Measurements from ENCODE around the gene TNS4. TPM values are rescaled to one million over a fixed set of nuclear protein-coding genes. Genes with fewer than 3 reads are reported as not detected.

The TNS4 gene
- polyA plus RNA-seq, 1 experiment = 0.07 TPM

DNA sequence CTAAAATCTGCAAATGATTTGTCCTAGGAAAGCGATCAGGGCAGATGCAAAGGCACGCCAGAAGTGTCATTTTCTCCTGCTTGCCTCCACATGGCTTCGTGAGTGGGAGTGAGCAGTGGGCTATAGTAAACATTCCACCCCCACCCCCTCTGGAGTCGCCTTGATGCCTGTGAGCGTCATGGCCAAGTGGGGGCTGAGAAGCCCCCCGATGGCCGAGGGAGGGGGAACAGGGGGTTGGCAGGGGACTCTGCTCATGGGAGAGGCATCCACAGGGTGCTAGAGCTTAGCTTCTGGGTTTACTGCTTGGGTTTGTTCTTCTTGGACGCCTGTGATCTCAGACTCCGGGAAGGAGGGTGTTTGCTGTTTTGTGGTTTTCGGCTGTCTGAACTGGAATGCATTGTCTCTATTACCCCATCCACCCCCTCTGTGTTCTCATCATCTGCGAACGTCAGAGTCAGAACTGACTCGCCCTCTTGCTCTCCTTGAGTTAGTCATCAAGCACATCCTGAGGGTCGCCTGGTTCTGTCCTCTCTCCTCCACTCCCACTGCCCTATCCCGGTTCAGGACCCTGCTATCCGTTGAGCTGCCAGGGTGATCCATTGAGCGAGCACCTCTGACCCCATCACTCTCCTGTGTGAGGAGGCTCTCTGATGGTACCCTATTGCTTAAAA lies 15.4 kb downstream of the TNS4 start:
- TF ChIP-seq, protein P1, sequence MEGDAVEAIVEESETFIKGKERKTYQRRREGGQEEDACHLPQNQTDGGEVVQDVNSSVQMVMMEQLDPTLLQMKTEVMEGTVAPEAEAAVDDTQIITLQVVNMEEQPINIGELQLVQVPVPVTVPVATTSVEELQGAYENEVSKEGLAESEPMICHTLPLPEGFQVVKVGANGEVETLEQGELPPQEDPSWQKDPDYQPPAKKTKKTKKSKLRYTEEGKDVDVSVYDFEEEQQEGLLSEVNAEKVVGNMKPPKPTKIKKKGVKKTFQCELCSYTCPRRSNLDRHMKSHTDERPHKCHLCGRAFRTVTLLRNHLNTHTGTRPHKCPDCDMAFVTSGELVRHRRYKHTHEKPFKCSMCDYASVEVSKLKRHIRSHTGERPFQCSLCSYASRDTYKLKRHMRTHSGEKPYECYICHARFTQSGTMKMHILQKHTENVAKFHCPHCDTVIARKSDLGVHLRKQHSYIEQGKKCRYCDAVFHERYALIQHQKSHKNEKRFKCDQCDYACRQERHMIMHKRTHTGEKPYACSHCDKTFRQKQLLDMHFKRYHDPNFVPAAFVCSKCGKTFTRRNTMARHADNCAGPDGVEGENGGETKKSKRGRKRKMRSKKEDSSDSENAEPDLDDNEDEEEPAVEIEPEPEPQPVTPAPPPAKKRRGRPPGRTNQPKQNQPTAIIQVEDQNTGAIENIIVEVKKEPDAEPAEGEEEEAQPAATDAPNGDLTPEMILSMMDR (IDR thresholded peaks at IDR 0.05; ENCODE audit: low read depth, low read length) = no peak
- peak; percentile 98 for DNase-seq (ENCODE audit: low read depth, low spot score)
- Histone ChIP-seq H3K4me3 (ENCODE audit: low read depth, low read length) (peak overlapping the region; percentile 40), H3K9me3 (ENCODE audit: control insufficient read depth, insufficient read depth, low read length) (no peaks in the 10 kb centered on the region), H3K27ac (ENCODE audit: low read depth, low read length) (peak overlapping the region; percentile 100), H3K27me3 (ENCODE audit: control insufficient read depth, insufficient read depth, low read length) (no peaks in the 10 kb centered on the region)
- CTCF ChIA-PET = interaction anchor here (0.6 to 4.5 kb wide), 5 partner anchors 9 to 74 kb away, joined by 3 to 33 read pairs (median 7); no protein-coding TSS in a partner anchor
- POLR2A ChIA-PET = interaction anchor here (0.5 to 3.6 kb wide), 25 partner anchors 9 to 1203 kb away, joined by 3 to 28 read pairs (median 5); partner anchors contain the start of gene TNS4

DNA sequence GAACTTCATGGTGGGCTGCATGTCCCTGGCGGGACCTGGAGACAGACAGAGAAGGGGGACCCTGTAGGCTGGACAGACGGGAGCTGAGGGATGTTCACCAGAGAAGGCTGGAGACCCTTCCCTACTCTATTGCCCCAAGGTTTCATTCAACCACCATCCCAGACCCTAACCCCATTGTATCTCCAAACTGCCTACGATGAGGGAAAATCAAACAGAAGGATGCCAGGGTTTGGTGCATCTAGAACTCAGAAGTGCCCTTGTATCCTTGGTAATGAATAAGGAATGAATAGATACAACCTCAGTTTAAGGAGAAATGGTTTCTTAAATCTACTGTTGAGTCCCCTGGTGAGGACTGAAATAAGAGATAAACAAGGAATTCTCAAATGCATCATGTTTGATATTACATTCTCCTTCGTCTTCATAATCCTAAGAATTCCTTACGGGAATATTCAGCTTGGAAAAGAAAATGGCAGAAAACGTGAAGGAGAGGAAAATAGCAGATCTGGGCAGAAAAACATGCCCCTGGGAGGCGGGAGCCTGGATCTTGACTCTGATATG lies 16.4 kb downstream of the TNS4 start:
- CTCF ChIA-PET = interaction anchor here (0.6 to 4.5 kb wide), 3 partner anchors 8 to 75 kb away, joined by 3 to 33 read pairs (median 11); no protein-coding TSS in a partner anchor
- TF ChIP-seq, protein P1 (IDR thresholded peaks at IDR 0.05; ENCODE audit: low read depth, low read length) = no peak
- POLR2A ChIA-PET = interaction anchor here (0.8 to 3.6 kb wide), 8 partner anchors 9 to 66 kb away, joined by 3 to 28 read pairs (median 10); partner anchors contain the start of gene TNS4

DNA sequence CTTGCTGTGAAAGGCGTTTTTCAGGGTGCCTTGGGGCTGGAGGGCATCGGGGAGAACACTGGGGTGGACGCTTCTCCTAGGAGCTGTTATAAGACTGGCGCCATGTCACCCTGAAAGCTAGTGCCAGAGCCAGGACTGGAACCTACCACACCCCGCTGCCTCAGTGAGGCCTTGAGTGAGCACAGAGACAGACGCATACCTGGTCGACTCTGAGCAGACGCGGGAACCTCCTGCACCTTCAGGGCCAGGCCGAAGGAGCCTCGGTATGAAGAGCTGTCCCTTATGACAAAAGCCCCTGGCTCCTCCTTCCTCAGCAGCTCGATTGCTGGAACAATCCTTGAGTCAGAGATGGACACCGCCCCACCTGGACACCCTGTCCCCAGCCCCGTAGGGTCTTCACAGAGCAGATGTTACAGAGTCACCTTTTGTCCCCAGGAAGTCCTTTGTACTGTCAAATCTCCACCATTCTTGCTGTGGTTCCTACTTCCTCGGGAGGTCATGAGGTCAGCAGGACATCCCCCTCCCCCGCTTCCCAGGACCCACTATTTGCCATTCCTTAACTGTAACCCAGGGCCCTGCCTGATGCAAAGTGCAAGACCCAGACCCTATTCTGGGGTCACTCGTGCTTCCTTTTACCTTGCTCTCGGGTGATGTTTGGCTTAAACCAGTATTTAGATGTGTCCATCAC lies 17.0 kb downstream of the TNS4 start:
- no peaks in the 10 kb centered on the region for H3K9me3 ChIP-seq (ENCODE audit: control insufficient read depth, insufficient read depth, low read length)
- ChIA-PET POLR2A (interaction anchor here (0.8 to 3.6 kb wide), 4 partner anchors 8 to 50 kb away, joined by 4 to 28 read pairs (median 12); no protein-coding TSS in a partner anchor), CTCF (interaction anchor here (1.7 to 4.5 kb wide), 3 partner anchors 8 to 75 kb away, joined by 6 to 33 read pairs (median 11); no protein-coding TSS in a partner anchor)
- TF ChIP-seq, protein P1 (IDR thresholded peaks at IDR 0.05; ENCODE audit: low read depth, low read length) = no peak
- peak overlapping the region; percentile 70 for H3K27ac ChIP-seq (ENCODE audit: low read depth, low read length)
- DNase-seq (ENCODE audit: low read depth, low spot score) = no peak
- H3K27me3 ChIP-seq (ENCODE audit: control insufficient read depth, insufficient read depth, low read length) = no peaks in the 10 kb centered on the region
- H3K4me3 ChIP-seq (ENCODE audit: low read depth, low read length) = no peak overlapping the region

More for the DNA sequence above, 16.4 kb downstream of the TNS4 start:
- Histone ChIP-seq H3K4me3 (ENCODE audit: low read depth, low read length) (no peak overlapping the region), H3K9me3 (ENCODE audit: control insufficient read depth, insufficient read depth, low read length) (no peaks in the 10 kb centered on the region), H3K27me3 (ENCODE audit: control insufficient read depth, insufficient read depth, low read length) (no peaks in the 10 kb centered on the region), H3K27ac (ENCODE audit: low read depth, low read length) (peak overlapping the region; percentile 100)
- no peak for DNase-seq (ENCODE audit: low read depth, low spot score)

DNA sequence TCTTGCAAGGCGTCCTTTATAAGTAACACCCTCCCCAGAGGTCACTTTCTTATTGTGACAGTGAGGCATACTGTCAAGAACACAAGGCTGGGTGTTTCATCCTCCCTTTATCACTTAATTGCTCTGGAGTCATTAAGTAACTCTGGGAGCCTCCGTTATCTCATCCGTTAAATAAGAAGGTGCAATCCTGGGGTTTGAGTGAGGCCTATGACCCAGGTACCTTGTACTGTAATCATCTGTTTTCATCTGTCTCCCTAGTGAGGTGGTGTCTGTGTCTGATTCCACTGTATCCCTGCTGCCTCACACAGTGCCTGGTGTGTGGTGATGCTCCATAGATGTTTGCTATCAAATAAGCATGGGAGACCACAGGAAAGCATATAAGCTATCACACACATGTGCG lies 17.7 kb downstream of the TNS4 start:
- CTCF ChIA-PET = interaction anchor here (1.7 kb wide), 1 partner anchor 50 kb away, joined by 6 read pairs; no protein-coding TSS in a partner anchor
- DNase-seq (ENCODE audit: low read depth, low spot score) = no peak
- TF ChIP-seq, protein P1 (IDR thresholded peaks at IDR 0.05; ENCODE audit: low read depth, low read length) = no peak
- Histone ChIP-seq H3K9me3 (ENCODE audit: control insufficient read depth, insufficient read depth, low read length) (no peaks in the 10 kb centered on the region), H3K4me3 (ENCODE audit: low read depth, low read length) (no peak overlapping the region), H3K27me3 (ENCODE audit: control insufficient read depth, insufficient read depth, low read length) (no peaks in the 10 kb centered on the region), H3K27ac (ENCODE audit: low read depth, low read length) (no peak overlapping the region)
- POLR2A ChIA-PET = no interaction called here

Measured in AG04450 (cell line).